ENCODE results near the gene EHD4.

EHD4 gene

GRCh38 chr15:41852736-41853590 is 119.4 kb downstream of the EHD4 start:
- no peak for DNase-seq

GRCh38 chr15:41851755-41852370 is 120.5 kb downstream of the EHD4 start:
- no peak for DNase-seq

DNA sequence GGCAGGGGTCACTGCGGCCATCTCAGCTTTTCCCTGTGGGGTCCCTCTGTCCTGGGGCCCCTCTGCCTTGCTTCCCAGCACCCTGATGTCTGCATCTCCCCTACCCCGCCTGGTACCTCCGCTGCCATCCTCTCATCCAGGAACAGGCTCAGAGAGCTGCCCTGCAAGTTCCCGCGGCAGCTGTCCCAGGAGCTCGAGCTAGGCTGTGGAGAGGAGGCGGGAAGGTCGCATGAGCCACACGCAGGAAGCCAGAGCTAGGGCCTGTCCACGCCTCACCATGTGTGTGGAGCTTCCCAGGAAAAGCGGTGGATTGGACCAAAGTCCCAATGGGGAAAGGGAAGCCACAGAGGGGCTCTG is 121.2 kb downstream of the EHD4 start:
- no peak for DNase-seq

DNA sequence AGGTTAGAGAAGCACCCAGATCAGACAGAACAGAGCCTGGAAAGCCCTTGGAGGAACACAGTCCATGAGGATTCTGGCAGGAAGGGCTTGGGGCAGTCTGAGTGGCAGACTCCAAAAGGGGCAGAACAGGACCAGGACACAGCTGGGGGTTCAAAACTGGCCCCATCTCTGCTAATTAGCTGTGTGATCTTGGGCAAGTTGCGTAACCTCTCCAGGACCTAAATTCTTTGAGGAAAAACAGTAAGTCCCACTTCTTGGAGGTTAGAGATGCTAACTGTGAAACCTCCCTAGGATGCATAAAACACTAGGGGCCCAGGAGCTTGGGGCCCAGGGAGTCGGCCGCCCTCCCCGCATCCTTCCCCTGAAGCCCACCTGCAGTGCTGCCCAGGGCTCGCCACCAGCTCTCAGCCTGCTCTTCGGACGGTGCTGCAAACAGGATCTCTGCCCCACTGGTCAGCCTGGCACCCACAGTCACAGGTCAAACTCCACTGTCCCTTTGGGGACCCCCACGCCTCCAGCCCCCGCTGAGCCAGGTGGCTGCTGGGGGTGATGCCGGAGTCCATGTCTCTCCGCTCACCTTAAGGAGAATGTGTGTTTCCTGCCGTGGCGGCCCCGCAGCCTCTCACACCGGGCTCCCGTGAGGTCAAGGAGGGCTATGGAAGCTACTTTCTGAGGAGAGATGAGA is 121.7 kb downstream of the EHD4 start:
- DNase-seq = no peak

GRCh38 chr15:41849861-41850260 is 122.5 kb downstream of the EHD4 start:
- no peak for DNase-seq

GRCh38 chr15:41849204-41849603 is 123.2 kb downstream of the EHD4 start:
- no peak for DNase-seq

GRCh38 chr15:41848631-41849030 is 123.7 kb downstream of the EHD4 start:
- DNase-seq = no peak

GRCh38 chr15:41847981-41848380 is 124.4 kb downstream of the EHD4 start:
- DNase-seq = no peak

GRCh38 chr15:41847206-41847605 is 125.2 kb downstream of the EHD4 start:
- no peak for DNase-seq
